Thyroid gland (tissue), 4 donors: ENCODE data around the gene PLGRKT. TPM values are rescaled to one million over a fixed set of nuclear protein-coding genes. Genes with fewer than 3 reads are reported as not detected.

Experiments used
- DNase-seq, 2 donors: peaks; one replicate each; pipeline ENCODE4 v3.0.0-alpha.2; 2019
- H3K27ac ChIP-seq, 3 donors: fragments of 200-600 bp; sonication (generic); 1 replicate in 2 of 3; 2 replicates in 1 of 3; pipeline ENCODE4 v1.5.1; 2016 to 2019; ENCODE audit warnings: mild to moderate bottlenecking in 1 of 3, moderate library complexity in 1 of 3
- H3K27me3 ChIP-seq: fragments of 200-600 bp; sonication (generic); one replicate; pipeline ENCODE4 v1.5.1; 2019
- H3K36me3 ChIP-seq, 2 donors: fragments of 200-600 bp; sonication (generic); one replicate each; pipeline ENCODE4 v1.5.1; 2016 to 2019
- H3K4me1 ChIP-seq, 2 donors: fragments of 200-600 bp; sonication (generic); one replicate each; pipeline ENCODE4 v1.5.1; 2017 to 2019
- H3K4me3 ChIP-seq, 3 donors: fragments of 200-600 bp; sonication (generic); replicated peaks in 1 of 3; 1 replicate in 2 of 3; 2 replicates in 1 of 3; pipeline ENCODE4 v1.5.1; 2016; ENCODE audit warnings: mild to moderate bottlenecking in 1 of 3
- H3K9me3 ChIP-seq: fragments of 200-600 bp; sonication (generic); one replicate; pipeline ENCODE4 v1.5.1; 2017
- POLR2A ChIP-seq, 2 donors: fragments of 450-650 bp; IDR thresholded peaks; one replicate each; pipeline ENCODE4 v1.6.1; 2017; ENCODE audit warnings: antibody characterized with exemption in 2 of 2, mild to moderate bottlenecking in 2 of 2, moderate library complexity in 1 of 2
- WGBS, 2 donors: methylation state at CpG; one replicate each; pipeline ENCODE4 v1.1.5; 2017; 5-methylcytosine and 5-hydroxymethylcytosine counted together
- intact Hi-C: fragments of 100-400 bp; cut with DNase I; formaldehyde crosslinking; loops from one replicate; pipeline ENCODE4 v1.15.1; 2023
- total RNA-seq, 4 donors: library from RNA; depleted of rRNA; stranded (reverse); fragments of >200 nt; gene quantifications; one replicate each; pipeline ENCODE4 v1.2.3, GENCODE V29; 2016
- TF ChIP-seq, protein P1 (sequence below), 6 experiments: fragments of 200-600 bp in 3 of 6; fragments of 450-650 bp in 3 of 6; sonication (generic) in 3 of 6; IDR thresholded peaks; one replicate each; pipeline ENCODE4 v1.5.1; 2016 to 2019; ENCODE audit warnings: antibody characterized with exemption in 6 of 6, mild to moderate bottlenecking in 2 of 6, inconsistent platforms in 1 of 6, moderate library complexity in 1 of 6

The PLGRKT gene
- total RNA-seq, 4 donors from 2014 or later = 16.2 to 32.7 (median 27.7) TPM

GRCh38 chr9:5429873-5430564 is 7.7 kb downstream of the PLGRKT start:
- WGBS, 2 donors = 84 to 95% methylated on average over 10 of the region's 10 CpGs
- intact Hi-C loops = loop anchor here (10.0 kb wide), 2 partner anchors 165 to 665 kb away; no protein-coding TSS in a partner anchor
- no peaks in the 10 kb centered on the region for H3K36me3 ChIP-seq

DNA sequence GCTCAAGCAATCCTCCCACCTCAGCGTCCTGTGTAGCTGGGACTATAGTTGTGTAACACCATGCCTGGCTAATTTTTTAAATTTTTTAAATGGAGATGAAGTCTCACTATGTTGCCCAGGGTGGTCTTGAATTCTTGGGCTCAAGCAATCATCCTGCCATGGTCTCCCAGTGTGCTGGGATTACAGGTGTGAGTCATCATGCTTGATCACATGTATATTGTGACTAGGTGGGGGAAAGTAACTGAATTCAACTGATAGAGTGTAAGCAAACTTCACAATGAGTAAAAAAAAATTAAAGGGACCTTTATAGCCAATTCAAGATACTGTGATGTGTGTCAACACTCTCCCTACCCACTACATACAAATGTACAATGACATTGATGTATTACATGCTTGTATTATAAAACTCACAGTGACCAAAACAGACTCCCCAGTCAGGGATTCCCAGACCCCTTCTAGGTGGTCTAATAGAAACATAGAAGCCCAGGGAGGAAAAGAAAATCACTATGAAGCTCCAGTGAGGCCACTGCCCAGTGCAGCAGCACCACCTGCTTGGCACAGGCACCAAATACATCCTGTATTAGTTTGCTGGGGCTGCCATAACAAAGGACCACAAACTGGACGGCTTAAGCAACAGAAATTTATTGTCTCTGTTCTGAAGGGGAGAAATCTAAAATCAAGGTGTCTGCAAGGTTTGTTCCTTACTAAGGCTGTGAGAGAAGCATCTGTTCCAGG is 8.8 kb downstream of the PLGRKT start:
- Histone ChIP-seq H3K4me1 (no peaks in the 10 kb centered on the region), H3K36me3 (no peaks in the 10 kb centered on the region), H3K4me3 (no peak overlapping the region), H3K27ac (no peak overlapping the region), H3K27me3 (no peaks in the 10 kb centered on the region), H3K9me3 (no peaks in the 10 kb centered on the region)
- WGBS, 2 donors = 94 to 97% methylated on average over 2 of the region's 2 CpGs
- intact Hi-C loops = loop anchor here (10.0 kb wide), 1 partner anchor 664 kb away; no protein-coding TSS in a partner anchor
- no peak for TF ChIP-seq POLR2A (IDR thresholded peaks at IDR 0.05)
- TF ChIP-seq, protein P1, sequence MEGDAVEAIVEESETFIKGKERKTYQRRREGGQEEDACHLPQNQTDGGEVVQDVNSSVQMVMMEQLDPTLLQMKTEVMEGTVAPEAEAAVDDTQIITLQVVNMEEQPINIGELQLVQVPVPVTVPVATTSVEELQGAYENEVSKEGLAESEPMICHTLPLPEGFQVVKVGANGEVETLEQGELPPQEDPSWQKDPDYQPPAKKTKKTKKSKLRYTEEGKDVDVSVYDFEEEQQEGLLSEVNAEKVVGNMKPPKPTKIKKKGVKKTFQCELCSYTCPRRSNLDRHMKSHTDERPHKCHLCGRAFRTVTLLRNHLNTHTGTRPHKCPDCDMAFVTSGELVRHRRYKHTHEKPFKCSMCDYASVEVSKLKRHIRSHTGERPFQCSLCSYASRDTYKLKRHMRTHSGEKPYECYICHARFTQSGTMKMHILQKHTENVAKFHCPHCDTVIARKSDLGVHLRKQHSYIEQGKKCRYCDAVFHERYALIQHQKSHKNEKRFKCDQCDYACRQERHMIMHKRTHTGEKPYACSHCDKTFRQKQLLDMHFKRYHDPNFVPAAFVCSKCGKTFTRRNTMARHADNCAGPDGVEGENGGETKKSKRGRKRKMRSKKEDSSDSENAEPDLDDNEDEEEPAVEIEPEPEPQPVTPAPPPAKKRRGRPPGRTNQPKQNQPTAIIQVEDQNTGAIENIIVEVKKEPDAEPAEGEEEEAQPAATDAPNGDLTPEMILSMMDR (IDR thresholded peaks at IDR 0.05) = no peak
- no peak for DNase-seq

More at GRCh38 chr9:5429873-5430564, 7.7 kb downstream of the PLGRKT start:
- H3K9me3 ChIP-seq = no peaks in the 10 kb centered on the region
- no peak overlapping the region for H3K27ac ChIP-seq
- TF ChIP-seq, protein P1 (IDR thresholded peaks at IDR 0.05) = no peak
- TF ChIP-seq POLR2A (IDR thresholded peaks at IDR 0.05) = no peak
- no peak for DNase-seq
- no peak overlapping the region for H3K4me3 ChIP-seq
- no peaks in the 10 kb centered on the region for H3K4me1 ChIP-seq
- no peaks in the 10 kb centered on the region for H3K27me3 ChIP-seq

DNA sequence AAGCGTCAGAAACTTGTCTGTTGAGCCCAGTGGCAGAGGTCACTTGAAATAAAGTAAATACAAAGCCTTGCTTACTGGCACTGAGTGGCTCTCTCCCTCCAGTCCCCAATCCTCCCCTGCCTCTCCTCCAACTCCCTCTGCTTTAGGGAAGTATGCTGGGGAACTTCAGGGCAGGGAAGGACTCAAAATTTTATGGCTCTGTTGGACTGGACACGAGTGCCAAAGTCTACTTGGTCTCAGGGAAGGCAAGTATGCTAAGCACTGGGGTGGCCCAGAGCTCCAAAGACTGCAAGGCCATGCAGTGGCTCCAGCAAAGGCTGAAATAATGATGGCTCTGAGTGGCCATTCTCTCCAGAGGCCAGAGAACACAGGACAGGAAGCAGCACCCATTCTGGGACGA is 9.6 kb downstream of the PLGRKT start:
- WGBS, 2 donors = 74 to 91% methylated on average over 3 of the region's 3 CpGs
- no peak for DNase-seq
- H3K27ac ChIP-seq = no peak overlapping the region
- H3K27me3 ChIP-seq = no peaks in the 10 kb centered on the region
- no peak overlapping the region for H3K4me3 ChIP-seq
- H3K4me1 ChIP-seq = no peaks in the 10 kb centered on the region
- no peak for TF ChIP-seq POLR2A (IDR thresholded peaks at IDR 0.05)
- TF ChIP-seq, protein P1 (IDR thresholded peaks at IDR 0.05) = no peak
- H3K9me3 ChIP-seq = no peaks in the 10 kb centered on the region
- intact Hi-C loops = loop anchor here (10.0 kb wide), 1 partner anchor 663 kb away; no protein-coding TSS in a partner anchor
- H3K36me3 ChIP-seq = no peaks in the 10 kb centered on the region

DNA sequence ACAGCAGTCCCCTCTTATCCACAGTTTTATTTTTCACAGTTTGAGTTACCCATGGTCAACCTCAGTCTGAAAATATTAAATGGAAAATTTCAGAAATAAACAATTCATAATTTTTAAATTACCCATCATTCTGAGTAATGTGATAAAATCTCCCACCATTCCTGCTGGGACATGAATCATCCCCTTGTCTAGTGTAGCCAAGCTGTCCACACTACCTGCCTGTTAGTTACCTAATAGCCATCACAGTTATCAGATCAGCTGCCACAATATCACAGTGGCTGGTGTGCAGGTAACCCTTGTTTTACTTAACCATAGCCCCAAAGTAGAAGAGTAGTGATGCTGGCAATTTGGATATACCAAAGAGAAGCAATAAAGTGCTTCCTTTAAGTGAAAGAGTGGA is 10.7 kb downstream of the PLGRKT start:
- DNase-seq = no peak
- no peaks in the 10 kb centered on the region for H3K9me3 ChIP-seq
- no peaks in the 10 kb centered on the region for H3K36me3 ChIP-seq
- no peak overlapping the region for H3K27ac ChIP-seq
- TF ChIP-seq POLR2A (IDR thresholded peaks at IDR 0.05) = no peak
- TF ChIP-seq, protein P1 (IDR thresholded peaks at IDR 0.05) = no peak
- H3K4me1 ChIP-seq = no peaks in the 10 kb centered on the region
- intact Hi-C loops = loop anchor here (10.0 kb wide), 1 partner anchor 662 kb away; no protein-coding TSS in a partner anchor
- no peak overlapping the region for H3K4me3 ChIP-seq
- no peaks in the 10 kb centered on the region for H3K27me3 ChIP-seq
